BJ (cell line): ENCODE data around the gene SPAM1. TPM values are rescaled to one million over a fixed set of nuclear protein-coding genes. Genes with fewer than 3 reads are reported as not detected.
"Not testable (repeated sequence)": the region's sequence is repeated elsewhere in the genome, so short reads cannot be mapped to it uniquely, and the experiment has no call there.

Source experiments
- CTCF ChIA-PET: fragments of 350-600 bp; formaldehyde crosslinking; extraction: SDS; loops from one replicate; lab custom pipeline; 2021; ENCODE audit warnings: antibody characterized with exemption, inconsistent platforms; lab: Yijun Ruan, JAX
- POLR2A ChIA-PET: fragments of 300-600 bp; sonication (Branson Sonifier 250); formaldehyde crosslinking; extraction: SDS; loops from one replicate; lab custom pipeline; 2021; ENCODE audit warnings: antibody characterized with exemption; lab: Charles Lee
- DNase-seq: peaks from one replicate; pipeline ENCODE4 v3.0.0-alpha.2; 2011; ENCODE audit warnings: low read depth
- H3K27me3 ChIP-seq: 2 replicates; pipeline ENCODE4 v1.6.0; 2011; ENCODE audit warnings: low read length; ENCODE audit not compliant: control insufficient read depth, insufficient read depth
- H3K36me3 ChIP-seq: 2 replicates; pipeline ENCODE4 v1.5.1; 2011; ENCODE audit warnings: low read length; ENCODE audit not compliant: control insufficient read depth, insufficient read depth
- H3K4me3 ChIP-seq: 2 replicates; pipeline ENCODE4 v1.5.1; 2011; ENCODE audit warnings: low read depth, mild to moderate bottlenecking, control low read depth, low read length
- polyA plus RNA-seq: library from polyadenylated mRNA; depleted of rRNA; stranded (reverse); fragments of >200 nt; gene quantifications from 2 replicates; pipeline ENCODE4 v1.2.3, GENCODE V29; 2011; rRNA removed
- TF ChIP-seq, protein P1 (sequence below): IDR thresholded peaks from 2 replicates; pipeline ENCODE4 v1.5.1; 2011; ENCODE audit warnings: low read depth, mild to moderate bottlenecking, control low read depth, inconsistent platforms, low read length, moderate library complexity; ENCODE audit not compliant: insufficient read depth

The SPAM1 gene
- polyA plus RNA-seq, 1 experiment, result not detected

DNA sequence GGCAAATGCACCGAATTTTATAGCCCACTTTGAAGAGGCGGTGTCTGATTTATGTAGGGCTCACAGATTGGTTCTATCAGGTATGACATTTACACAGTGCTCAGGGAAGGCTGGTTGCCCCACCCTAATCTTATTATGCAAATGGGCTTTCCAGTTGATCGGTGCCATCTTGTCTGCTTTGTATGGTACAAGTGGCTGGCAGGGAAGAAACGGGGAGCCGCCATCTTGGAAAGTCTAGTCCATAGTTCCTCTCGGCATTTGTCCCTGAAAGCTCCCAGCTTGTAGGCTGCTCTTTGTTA, 71.2 kb downstream of the SPAM1 start:
- no peak overlapping the region for H3K4me3 ChIP-seq
- no peaks in the 10 kb centered on the region for H3K27me3 ChIP-seq
- no peaks in the 10 kb centered on the region for H3K36me3 ChIP-seq
- ChIA-PET CTCF (no interaction called here), POLR2A (no interaction called here)
- TF ChIP-seq, protein P1, sequence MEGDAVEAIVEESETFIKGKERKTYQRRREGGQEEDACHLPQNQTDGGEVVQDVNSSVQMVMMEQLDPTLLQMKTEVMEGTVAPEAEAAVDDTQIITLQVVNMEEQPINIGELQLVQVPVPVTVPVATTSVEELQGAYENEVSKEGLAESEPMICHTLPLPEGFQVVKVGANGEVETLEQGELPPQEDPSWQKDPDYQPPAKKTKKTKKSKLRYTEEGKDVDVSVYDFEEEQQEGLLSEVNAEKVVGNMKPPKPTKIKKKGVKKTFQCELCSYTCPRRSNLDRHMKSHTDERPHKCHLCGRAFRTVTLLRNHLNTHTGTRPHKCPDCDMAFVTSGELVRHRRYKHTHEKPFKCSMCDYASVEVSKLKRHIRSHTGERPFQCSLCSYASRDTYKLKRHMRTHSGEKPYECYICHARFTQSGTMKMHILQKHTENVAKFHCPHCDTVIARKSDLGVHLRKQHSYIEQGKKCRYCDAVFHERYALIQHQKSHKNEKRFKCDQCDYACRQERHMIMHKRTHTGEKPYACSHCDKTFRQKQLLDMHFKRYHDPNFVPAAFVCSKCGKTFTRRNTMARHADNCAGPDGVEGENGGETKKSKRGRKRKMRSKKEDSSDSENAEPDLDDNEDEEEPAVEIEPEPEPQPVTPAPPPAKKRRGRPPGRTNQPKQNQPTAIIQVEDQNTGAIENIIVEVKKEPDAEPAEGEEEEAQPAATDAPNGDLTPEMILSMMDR, result no peak
- DNase-seq, result no peak

DNA sequence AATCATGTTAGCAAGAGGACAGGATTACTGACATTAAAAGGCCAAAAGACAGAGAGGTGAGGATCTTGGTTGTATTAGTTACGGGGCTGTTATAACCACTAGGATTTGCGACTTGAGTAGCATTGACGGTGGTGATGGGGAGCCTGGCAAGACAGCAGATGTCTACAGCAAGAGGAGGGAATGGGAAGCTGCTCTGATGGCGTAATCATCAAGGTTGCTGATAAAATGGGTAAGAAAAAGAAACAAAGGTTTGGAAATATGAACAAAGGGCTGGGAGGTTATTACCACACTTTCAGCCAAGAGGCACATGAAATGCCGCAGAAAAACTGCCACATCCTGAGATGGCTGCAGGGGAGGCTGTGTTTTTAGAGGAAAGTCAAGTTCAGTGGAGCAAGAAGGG, 73.9 kb downstream of the SPAM1 start:
- CTCF ChIA-PET, result no interaction called here
- DNase-seq, result no peak

DNA sequence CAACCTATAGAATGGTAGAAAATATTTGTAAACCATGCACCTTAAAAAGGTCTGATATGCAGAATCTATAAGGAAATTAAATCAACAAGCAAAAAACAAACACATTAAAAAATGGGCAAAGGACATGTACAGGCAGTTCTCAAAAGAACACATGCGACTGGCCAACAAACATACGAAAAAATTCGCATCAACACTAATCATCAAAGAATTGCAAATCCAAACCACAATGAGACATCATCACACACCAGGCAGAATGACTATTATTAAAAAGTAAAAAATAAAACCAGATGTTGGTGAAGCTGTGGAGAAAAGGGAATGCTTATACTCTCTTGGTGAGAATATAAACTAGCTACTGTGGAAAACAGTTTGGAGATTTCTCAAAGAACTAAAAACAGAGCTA, 74.7 kb downstream of the SPAM1 start:
- TF ChIP-seq, protein P1, result no peak
- ChIA-PET CTCF (no interaction called here), POLR2A (no interaction called here)
- Histone ChIP-seq H3K4me3 (no peak overlapping the region), H3K36me3 (no peaks in the 10 kb centered on the region), H3K27me3 (no peaks in the 10 kb centered on the region)
- no peak for DNase-seq

More for the DNA sequence above, 73.9 kb downstream of the SPAM1 start:
- no peaks in the 10 kb centered on the region for H3K36me3 ChIP-seq
- H3K27me3 ChIP-seq, result no peaks in the 10 kb centered on the region
- TF ChIP-seq, protein P1, result no peak
- no peak overlapping the region for H3K4me3 ChIP-seq
- POLR2A ChIA-PET, result no interaction called here

DNA sequence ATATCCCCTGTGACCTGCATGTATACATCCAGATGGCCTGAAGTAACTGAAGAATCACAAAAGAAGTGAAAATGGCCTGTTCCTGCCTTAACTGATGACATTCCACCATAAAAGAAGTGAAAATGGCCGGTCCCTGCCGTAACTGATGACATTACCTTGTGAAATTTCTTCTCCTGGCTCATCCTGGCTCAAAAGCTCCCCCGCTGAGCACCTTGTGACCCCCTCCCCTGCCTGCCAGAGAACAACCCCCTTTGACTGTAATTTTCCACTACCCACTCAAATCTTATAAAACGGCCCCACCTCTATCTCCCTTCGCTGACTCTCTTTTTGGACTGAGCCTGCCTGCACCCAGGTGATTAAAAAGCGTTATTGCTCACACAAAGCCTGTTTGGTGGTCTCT, 83.3 kb downstream of the SPAM1 start:
- CTCF ChIA-PET, result interaction anchor here (1.0 kb wide), 1 partner anchor 39 kb away, joined by 3 read pairs; no protein-coding TSS in a partner anchor
- H3K27me3 ChIP-seq, H3K36me3 ChIP-seq, H3K4me3 ChIP-seq, POLR2A ChIA-PET, DNase-seq: not testable (repeated sequence)

DNA sequence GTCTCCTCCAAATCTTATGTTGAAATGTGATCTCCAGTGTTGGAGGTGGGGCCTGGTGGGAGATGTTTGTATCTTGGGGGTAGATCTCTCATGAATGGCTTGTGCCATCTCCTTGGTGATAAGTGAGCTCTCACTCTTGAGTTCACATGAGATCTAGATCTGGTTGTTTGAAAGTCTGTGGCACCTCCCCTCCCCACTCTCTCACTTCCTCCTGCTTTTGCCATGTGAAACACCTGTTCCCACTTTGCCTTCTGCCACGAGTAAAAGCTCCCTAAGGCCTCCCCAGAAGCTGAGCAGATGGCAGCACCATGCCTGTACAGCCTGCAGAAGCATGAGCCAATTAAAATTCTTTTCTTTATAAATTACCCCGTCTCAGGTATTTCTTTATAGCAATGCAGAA, 84.3 kb downstream of the SPAM1 start:
- no peaks in the 10 kb centered on the region for H3K36me3 ChIP-seq
- ChIA-PET POLR2A (no interaction called here), CTCF (no interaction called here)
- no peak overlapping the region for H3K4me3 ChIP-seq
- no peaks in the 10 kb centered on the region for H3K27me3 ChIP-seq
- TF ChIP-seq, protein P1, result no peak
- DNase-seq, result no peak

Other genes starting within 250 kb of the SPAM1 start
- 4.0 and 6.6 TPM in 2 replicates for gene WASL, start 176.2 kb upstream of the SPAM1 start, polyA plus RNA-seq
- gene HYAL4, start 80.1 kb upstream of the SPAM1 start, polyA plus RNA-seq, result not detected in 2 replicates
- gene TMEM229A, start 107.8 kb downstream of the SPAM1 start, polyA plus RNA-seq, result not detected in 2 replicates